Measurements from ENCODE around the gene ZCCHC24. TPM values are rescaled to one million over a fixed set of nuclear protein-coding genes. Genes with fewer than 3 reads are reported as not detected.
"Not testable (repeated sequence)": the region's sequence is repeated elsewhere in the genome, so short reads cannot be mapped to it uniquely, and the experiment has no call there.

Gene ZCCHC24
- total RNA-seq, 2 experiments from 2014 or later, result 0.52 to 0.69 TPM

GRCh38 chr10:79452174-79452611 lies 6.8 kb upstream of the ZCCHC24 start:
- no peak for DNase-seq
- Mint-ChIP-seq H3K27me3 (ENCODE audit: low read depth) (peaks cover 5% of the 10 kb centered on the region), H3K4me1 (ENCODE audit: low read depth) (no peaks in the 10 kb centered on the region), H3K27ac (no peak overlapping the region), H3K9me3 (no peaks in the 10 kb centered on the region), H3K36me3 (ENCODE audit: low read depth) (no peaks in the 10 kb centered on the region), H3K4me3 (no peak overlapping the region)
- CTCF ChIA-PET, result interaction anchor here (1.2 kb wide), 1 partner anchor 16 kb away, joined by 3 read pairs; no protein-coding TSS in a partner anchor
- intact Hi-C loops (cut with micrococcal nuclease), result no loop called here

GRCh38 chr10:79451046-79451699 lies 5.7 kb upstream of the ZCCHC24 start:
- H3K27ac Mint-ChIP-seq, result no peak overlapping the region
- intact Hi-C loops (cut with micrococcal nuclease), result no loop called here
- no peaks in the 10 kb centered on the region for H3K9me3 Mint-ChIP-seq
- no peaks in the 10 kb centered on the region for H3K36me3 Mint-ChIP-seq (ENCODE audit: low read depth)
- peaks cover 10% of the 10 kb centered on the region for H3K27me3 Mint-ChIP-seq (ENCODE audit: low read depth)
- peaks cover 3% of the 10 kb centered on the region for H3K4me1 Mint-ChIP-seq (ENCODE audit: low read depth)
- CTCF ChIA-PET, result no interaction called here
- no peak for DNase-seq
- H3K4me3 Mint-ChIP-seq, result no peak overlapping the region

DNA sequence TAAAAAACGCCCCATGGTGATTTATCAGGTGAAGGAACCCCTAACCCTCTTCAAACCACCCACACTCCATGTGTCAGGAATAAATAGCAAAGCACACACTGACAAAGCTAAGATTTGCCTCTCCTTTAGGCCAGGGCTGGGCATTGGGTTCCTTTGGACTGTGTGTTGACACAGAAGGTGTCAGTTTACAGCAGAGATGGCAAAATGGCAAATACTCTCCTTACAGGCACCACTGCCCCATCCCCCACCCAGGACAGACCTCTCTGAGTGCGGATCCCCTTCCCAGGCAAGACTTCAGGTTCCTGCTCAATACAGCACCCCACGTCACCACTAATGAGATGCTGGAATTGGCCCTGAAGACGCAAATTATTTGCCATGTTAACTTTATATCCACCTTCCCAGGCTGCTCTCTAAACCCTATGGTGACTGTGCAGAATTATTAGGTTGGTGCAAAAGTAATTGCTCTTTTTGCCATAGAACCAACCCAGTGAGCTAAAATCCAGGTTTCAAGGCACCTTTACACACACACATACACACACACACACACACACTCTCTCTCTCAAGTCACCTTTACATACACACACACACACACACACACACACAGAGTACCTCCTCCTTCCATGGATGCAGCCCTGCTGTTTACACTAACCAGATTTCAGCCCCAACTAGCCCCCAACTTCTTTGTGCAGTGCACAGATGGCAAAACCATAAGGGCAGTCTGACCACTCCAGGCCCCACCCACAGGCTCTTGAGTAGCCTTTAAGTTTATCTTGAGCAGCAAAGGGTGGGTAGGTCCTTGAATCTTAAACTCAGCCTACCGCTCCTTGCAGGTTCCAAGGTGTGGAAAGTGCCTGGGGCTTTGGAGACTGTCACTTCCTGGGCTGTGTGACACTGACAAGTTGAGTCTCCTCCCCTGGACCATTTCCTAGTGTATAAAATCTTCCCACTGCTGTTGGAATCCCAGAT lies 4.0 kb upstream of the ZCCHC24 start:
- CTCF ChIA-PET, result no interaction called here

DNA sequence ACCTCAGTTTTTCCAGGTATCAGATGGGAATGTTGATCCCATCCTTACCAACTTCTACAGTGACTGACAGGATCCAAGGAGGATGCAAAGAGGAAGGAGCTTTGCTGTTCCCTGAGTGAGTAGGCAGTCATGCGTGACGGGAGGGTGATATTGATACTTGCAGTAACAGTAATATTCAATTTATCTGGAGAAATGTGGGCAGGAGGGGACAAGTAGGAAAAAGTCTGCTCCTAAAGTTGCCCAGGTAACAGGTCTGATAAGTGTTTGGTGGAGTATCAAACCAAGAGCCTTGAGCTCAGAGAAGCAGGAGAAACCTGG lies 3.3 kb upstream of the ZCCHC24 start:
- Mint-ChIP-seq H3K27ac (no peak overlapping the region), H3K27me3 (ENCODE audit: low read depth) (peaks cover 12% of the 10 kb centered on the region), H3K9me3 (no peaks in the 10 kb centered on the region), H3K4me3 (no peak overlapping the region), H3K4me1 (ENCODE audit: low read depth) (peaks cover 17% of the 10 kb centered on the region), H3K36me3 (ENCODE audit: low read depth) (no peaks in the 10 kb centered on the region)
- no peak for DNase-seq
- CTCF ChIA-PET, result interaction anchor here (0.6 kb wide), 1 partner anchor 74 kb away, joined by 4 read pairs; no protein-coding TSS in a partner anchor
- intact Hi-C loops (cut with micrococcal nuclease), result loop anchor here (5.0 to 10.0 kb wide), 4 partner anchors 61 to 1414 kb away; partner anchors contain the start of gene RPS24

More for the DNA sequence above, 4.0 kb upstream of the ZCCHC24 start:
- H3K36me3 Mint-ChIP-seq (ENCODE audit: low read depth), result no peaks in the 10 kb centered on the region
- H3K27me3 Mint-ChIP-seq (ENCODE audit: low read depth), result peaks cover 9% of the 10 kb centered on the region
- no peaks in the 10 kb centered on the region for H3K9me3 Mint-ChIP-seq
- no peak overlapping the region for H3K27ac Mint-ChIP-seq
- no peak for DNase-seq
- H3K4me3 Mint-ChIP-seq, result no peak overlapping the region
- H3K4me1 Mint-ChIP-seq (ENCODE audit: low read depth), result peaks cover 10% of the 10 kb centered on the region
- intact Hi-C loops (cut with micrococcal nuclease), result loop anchor here (5.0 to 10.0 kb wide), 4 partner anchors 62 to 1415 kb away; partner anchors contain the start of gene RPS24

DNA sequence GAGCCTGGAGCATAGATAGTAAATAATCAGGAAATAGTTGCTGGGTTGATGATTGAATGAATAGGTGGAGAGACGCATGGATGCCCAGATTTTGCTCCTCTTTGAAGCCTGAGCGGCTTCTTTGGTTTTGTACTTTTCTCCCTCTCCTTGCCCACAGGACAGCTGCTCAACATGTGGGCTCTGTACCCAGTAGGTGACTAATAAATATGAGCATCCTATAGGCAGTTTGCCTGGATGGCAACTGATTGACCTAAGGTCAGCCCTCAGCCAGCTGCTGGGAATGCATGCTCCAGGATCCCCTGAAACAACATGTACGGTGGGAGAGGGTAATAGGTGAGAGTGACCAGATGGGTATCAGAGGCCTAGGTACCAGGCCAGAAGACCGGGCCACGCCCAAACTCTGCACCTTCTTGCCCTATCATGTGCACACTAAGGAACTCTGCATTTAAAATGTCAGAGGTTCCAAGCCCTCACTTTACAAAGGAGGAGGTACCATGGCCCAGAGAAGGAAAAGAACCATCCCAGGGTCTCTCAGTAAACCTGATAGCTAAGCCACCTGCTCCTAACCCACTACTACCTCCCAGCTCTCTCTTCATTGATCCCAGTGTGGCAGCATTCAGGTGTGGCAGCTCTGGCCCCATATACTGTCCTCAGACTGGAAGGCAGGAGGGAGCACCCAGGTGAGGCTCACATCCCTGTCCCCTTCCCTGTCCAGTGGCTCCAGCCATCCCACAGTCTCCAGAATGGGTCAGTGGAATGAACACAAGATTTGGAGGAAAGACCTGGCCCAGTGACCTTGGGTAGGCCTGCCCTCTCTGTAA lies 2.7 kb upstream of the ZCCHC24 start:
- Mint-ChIP-seq H3K36me3 (ENCODE audit: low read depth) (no peaks in the 10 kb centered on the region), H3K27me3 (ENCODE audit: low read depth) (peaks cover 12% of the 10 kb centered on the region), H3K4me3 (no peak overlapping the region), H3K27ac (no peak overlapping the region), H3K4me1 (ENCODE audit: low read depth) (peaks cover 21% of the 10 kb centered on the region), H3K9me3 (no peaks in the 10 kb centered on the region)
- no peak for DNase-seq
- CTCF ChIA-PET, result interaction anchor here (0.6 kb wide), 1 partner anchor 73 kb away, joined by 4 read pairs; no protein-coding TSS in a partner anchor
- intact Hi-C loops (cut with micrococcal nuclease), result loop anchor here (5.0 to 10.0 kb wide), 4 partner anchors 61 to 1413 kb away; partner anchors contain the start of gene RPS24

DNA sequence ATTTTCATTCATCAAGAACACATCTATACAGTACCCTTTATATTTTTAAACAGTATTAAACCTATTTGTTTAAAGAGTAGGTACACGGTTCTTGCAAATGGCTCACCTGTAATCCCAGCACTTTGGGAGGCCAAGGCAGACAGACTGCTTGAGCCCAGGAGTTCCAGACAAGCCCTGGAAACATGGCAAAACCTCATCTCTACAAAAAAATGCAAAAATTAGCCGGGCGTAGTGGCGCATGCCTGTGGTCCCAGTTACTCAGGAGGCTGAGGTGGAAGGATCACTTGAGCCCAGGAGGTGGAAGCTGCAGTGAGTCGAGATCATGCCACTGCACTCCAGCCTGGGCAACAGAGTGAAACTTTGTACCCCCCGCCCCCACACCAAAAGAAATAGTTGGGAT lies 1.8 kb upstream of the ZCCHC24 start:
- H3K27ac Mint-ChIP-seq; H3K4me3 Mint-ChIP-seq; H3K36me3 Mint-ChIP-seq (ENCODE audit: low read depth); DNase-seq; H3K9me3 Mint-ChIP-seq: not testable (repeated sequence)
- peaks cover 21% of the 10 kb centered on the region for H3K4me1 Mint-ChIP-seq (ENCODE audit: low read depth)
- CTCF ChIA-PET, result interaction anchor here (1.3 kb wide), 1 partner anchor 73 kb away, joined by 3 read pairs; no protein-coding TSS in a partner anchor
- intact Hi-C loops (cut with micrococcal nuclease), result loop anchor here (5.0 to 10.0 kb wide), 4 partner anchors 60 to 1412 kb away; partner anchors contain the start of gene RPS24
- H3K27me3 Mint-ChIP-seq (ENCODE audit: low read depth), result peaks cover 12% of the 10 kb centered on the region

GRCh38 chr10:79446758-79447084 lies 1.3 kb upstream of the ZCCHC24 start:
- CTCF ChIA-PET, result interaction anchor here (1.3 kb wide), 1 partner anchor 73 kb away, joined by 3 read pairs; no protein-coding TSS in a partner anchor
- Mint-ChIP-seq H3K36me3 (ENCODE audit: low read depth) (no peaks in the 10 kb centered on the region), H3K27me3 (ENCODE audit: low read depth) (peaks cover 12% of the 10 kb centered on the region), H3K9me3 (no peaks in the 10 kb centered on the region), H3K4me1 (ENCODE audit: low read depth) (peaks cover 21% of the 10 kb centered on the region), H3K4me3 (no peak overlapping the region), H3K27ac (no peak overlapping the region)
- DNase-seq, result no peak
- intact Hi-C loops (cut with micrococcal nuclease), result loop anchor here (5.0 to 10.0 kb wide), 4 partner anchors 59 to 1412 kb away; partner anchors contain the start of gene RPS24

GRCh38 chr10:79445977-79446757 lies 743 bp upstream of the ZCCHC24 start:
- no peaks in the 10 kb centered on the region for H3K9me3 Mint-ChIP-seq
- H3K4me1 Mint-ChIP-seq (ENCODE audit: low read depth), result peaks cover 21% of the 10 kb centered on the region
- CTCF ChIA-PET, result interaction anchor here (0.7 to 1.3 kb wide), 4 partner anchors 9 to 471 kb away, joined by 3 to 6 read pairs (median 4); no protein-coding TSS in a partner anchor
- H3K36me3 Mint-ChIP-seq (ENCODE audit: low read depth), result no peaks in the 10 kb centered on the region
- peaks cover 12% of the 10 kb centered on the region for H3K27me3 Mint-ChIP-seq (ENCODE audit: low read depth)
- peak overlapping the region; percentile 70 for H3K4me3 Mint-ChIP-seq
- no peak overlapping the region for H3K27ac Mint-ChIP-seq
- no peak for DNase-seq
- intact Hi-C loops (cut with micrococcal nuclease), result loop anchor here (1.0 to 10.0 kb wide), 9 partner anchors 59 to 1411 kb away; partner anchors contain the start of genes PPIF, RPS24 and TMEM254

- peak overlapping the region; percentile 69 for H3K4me3 Mint-ChIP-seq
- peaks cover 21% of the 10 kb centered on the region for H3K4me1 Mint-ChIP-seq (ENCODE audit: low read depth)
- intact Hi-C loops (cut with micrococcal nuclease), result loop anchor here (1.0 to 10.0 kb wide), 9 partner anchors 57 to 1410 kb away; partner anchors contain the start of genes PPIF, RPS24 and TMEM254
- H3K9me3 Mint-ChIP-seq, result no peaks in the 10 kb centered on the region
- DNase-seq, result peak; percentile 57
- no peak overlapping the region for H3K27ac Mint-ChIP-seq
- no peaks in the 10 kb centered on the region for H3K36me3 Mint-ChIP-seq (ENCODE audit: low read depth)
- CTCF ChIA-PET, result interaction anchor here (0.6 to 1.0 kb wide), 4 partner anchors 23 to 69 kb away, joined by 3 to 6 read pairs (median 4); no protein-coding TSS in a partner anchor
- peaks cover 12% of the 10 kb centered on the region for H3K27me3 Mint-ChIP-seq (ENCODE audit: low read depth)
These were observed 965 bp downstream of the ZCCHC24 start for GRCh38 chr10:79444199-79445119.

All from activated naive CD4-positive, alpha-beta T cell treated with anti-CD3 and anti-CD28 coated beads for 36 hours (primary cell).